PC-9 (cell line): ENCODE measurements around the gene CDCA5. TPM values are rescaled to one million over a fixed set of nuclear protein-coding genes. Genes with fewer than 3 reads are reported as not detected.
A peak's percentile ranks its signal among the peaks of the same experiment; 100 is the strongest.

Experiments
- BruUV-seq: library from RNA; stranded (reverse); fragments of 400-500 nt; replicated peaks from 2 replicates; lab custom pipeline; 2021; lab: Mats Ljungman, UMichigan
- CTCF ChIA-PET: fragments of 300-600 bp; sonication (Branson Sonifier 250); formaldehyde crosslinking; loops from one replicate; lab custom pipeline; 2022; ENCODE audit warnings: antibody characterized with exemption; lab: Charles Lee
- POLR2A ChIA-PET: fragments of 300-600 bp; sonication (Branson Sonifier 250); formaldehyde crosslinking; loops from one replicate; lab custom pipeline; 2022; ENCODE audit warnings: antibody characterized with exemption; ENCODE audit not compliant: unreplicated experiment; lab: Charles Lee
- DNase-seq, 2 experiments: peaks; one replicate each; pipeline versions ENCODE4 v3.0.0 to v3.0.0-alpha.2; 2015 to 2022; ENCODE audit warnings: mixed read lengths in 1 of 2
- H2AFZ ChIP-seq: fragments of 200-600 bp; sonication (generic); 2 replicates; pipeline ENCODE4 v1.8.1; 2017; ENCODE audit warnings: antibody characterized with exemption
- H3F3A ChIP-seq: fragments of 200-600 bp; sonication (generic); 2 replicates; pipeline ENCODE4 v1.8.1; 2017; ENCODE audit warnings: antibody characterized with exemption, mild to moderate bottlenecking, low read depth; ENCODE audit not compliant: insufficient read depth
- H3K27ac ChIP-seq: fragments of 200-600 bp; sonication (generic); 2 replicates; pipeline ENCODE4 v1.6.1; 2016; ENCODE audit warnings: mixed run types
- H3K27me3 ChIP-seq: fragments of 200-600 bp; sonication (generic); 2 replicates; pipeline ENCODE4 v1.6.1; 2016; ENCODE audit warnings: low read depth, mixed run types; ENCODE audit not compliant: insufficient read depth
- H3K36me3 ChIP-seq: fragments of 200-600 bp; sonication (generic); 2 replicates; pipeline ENCODE4 v1.6.1; 2016; ENCODE audit warnings: low read depth, mixed run types
- H3K4me1 ChIP-seq: fragments of 200-600 bp; sonication (generic); replicated peaks from 2 replicates; pipeline ENCODE4 v1.6.1; 2016; ENCODE audit warnings: mixed run types; ENCODE audit not compliant: insufficient read depth
- H3K4me2 ChIP-seq: fragments of 200-600 bp; sonication (generic); 2 replicates; pipeline ENCODE4 v1.6.1; 2017; ENCODE audit warnings: mixed run types
- H3K4me3 ChIP-seq: fragments of 200-600 bp; sonication (generic); 2 replicates; pipeline ENCODE4 v1.6.1; 2016; ENCODE audit warnings: mixed run types
- H3K79me2 ChIP-seq: fragments of 200-600 bp; sonication (generic); 2 replicates; pipeline ENCODE4 v1.6.1; 2017; ENCODE audit warnings: low read depth, mixed run types
- H3K9me2 ChIP-seq: fragments of 200-600 bp; sonication (generic); 2 replicates; pipeline ENCODE4 v1.8.1; 2017; ENCODE audit warnings: mild to moderate bottlenecking; ENCODE audit not compliant: insufficient read depth
- H3K9me3 ChIP-seq: fragments of 200-600 bp; sonication (generic); 2 replicates; pipeline ENCODE4 v1.8.1; 2016; ENCODE audit warnings: low read depth; ENCODE audit not compliant: insufficient read depth
- H4K20me1 ChIP-seq: fragments of 200-600 bp; sonication (generic); 2 replicates; pipeline ENCODE4 v1.8.1; 2017; ENCODE audit not compliant: insufficient read depth
- EZH2 ChIP-seq: fragments of 200-600 bp; sonication (generic); IDR thresholded peaks from 2 replicates; pipeline ENCODE4 v1.8.0; 2017; ENCODE audit warnings: antibody characterized with exemption, low read depth
- intact Hi-C: fragments of 100-400 bp; cut with micrococcal nuclease; formaldehyde crosslinking; loops from one replicate; pipeline ENCODE4 v1.10.0; 2022; ENCODE audit not compliant: unreplicated experiment
- total RNA-seq: library from RNA; stranded (reverse); gene quantifications from 2 replicates; pipeline ENCODE4 v1.2.3, GENCODE V29; 2021
- TF ChIP-seq, protein P1 (sequence below): fragments of 200-600 bp; sonication (generic); conservative IDR thresholded peaks from 2 replicates; pipeline ENCODE4 v1.6.1; 2017; ENCODE audit warnings: mixed run types, antibody characterized with exemption, mild to moderate bottlenecking, moderate library complexity

Gene CDCA5
- total RNA-seq, 1 experiment from 2014 or later = 86.4 TPM

DNA sequence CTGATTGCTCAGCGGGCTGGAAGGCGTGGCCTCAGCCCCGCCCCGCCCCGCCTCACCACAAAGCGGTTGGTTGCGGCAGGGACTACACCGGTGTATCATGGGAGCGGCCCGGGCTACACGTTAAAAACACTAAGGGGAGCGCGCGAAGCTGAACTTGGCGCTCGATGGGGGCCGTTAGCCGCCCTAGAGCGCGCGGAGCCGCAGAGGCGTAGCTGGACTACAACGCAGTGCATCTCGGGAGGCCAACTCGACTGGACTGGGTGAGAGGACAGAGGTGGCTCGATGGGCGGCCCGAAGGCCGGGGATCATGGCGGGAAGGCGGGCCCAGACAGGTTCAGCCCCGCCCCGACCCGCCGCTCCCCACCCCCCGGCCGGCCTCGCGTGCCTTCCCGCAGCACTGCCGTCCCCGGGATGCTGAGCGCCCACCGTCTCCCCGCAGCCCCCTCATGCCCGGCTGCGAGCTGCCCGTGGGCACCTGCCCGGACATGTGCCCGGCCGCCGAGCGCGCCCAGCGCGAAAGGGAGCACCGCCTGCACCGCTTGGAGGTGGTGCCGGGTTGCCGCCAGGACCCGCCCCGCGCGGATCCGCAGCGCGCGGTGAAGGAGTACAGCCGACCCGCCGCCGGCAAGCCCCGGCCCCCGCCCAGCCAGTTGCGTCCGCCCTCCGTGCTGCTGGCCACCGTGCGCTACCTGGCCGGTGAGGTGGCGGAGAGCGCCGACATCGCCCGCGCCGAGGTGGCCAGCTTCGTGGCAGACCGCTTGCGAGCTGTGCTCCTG lies 42.8 kb downstream of the CDCA5 start, which contains the start of gene SAC3D1:
Gene SAC3D1, plus strand, starts transcription at position 364 of the 776 bp plus-strand sequence. Its CDS starts 83 bp downstream, at position 447.
- Histone ChIP-seq H3K9me2 (no peaks in the 10 kb centered on the region), H3F3A (peaks cover 24% of the 10 kb centered on the region; the same call in 1 of the 2 replicates), H3K79me2 (peaks cover 23% of the 10 kb centered on the region), H3K27ac (peak within 1 kb of the TSS; percentile 67), H3K9me3 (no peaks in the 10 kb centered on the region), H2AFZ (peak within 1 kb of the TSS; percentile 82), H3K4me1 (peaks cover 25% of the 10 kb centered on the region), H3K4me2 (peak within 1 kb of the TSS; percentile 78), H3K36me3 (no peaks in the 10 kb centered on the region), H3K27me3 (no peaks in the 10 kb centered on the region), H3K4me3 (peak within 1 kb of the TSS; percentile 82), H4K20me1 (no peaks in the 10 kb centered on the region)
- DNase-seq = peak; percentile 94 to 95
- CTCF ChIA-PET = interaction anchor here (0.7 kb wide), 1 partner anchor 106 kb away, joined by 4 read pairs; no protein-coding TSS in a partner anchor
- intact Hi-C loops = loop anchor here (5.0 kb wide), 2 partner anchors 41 to 56 kb away; partner anchors contain the start of genes CDCA5, VPS51 and ZFPL1
- TF ChIP-seq, protein P1, sequence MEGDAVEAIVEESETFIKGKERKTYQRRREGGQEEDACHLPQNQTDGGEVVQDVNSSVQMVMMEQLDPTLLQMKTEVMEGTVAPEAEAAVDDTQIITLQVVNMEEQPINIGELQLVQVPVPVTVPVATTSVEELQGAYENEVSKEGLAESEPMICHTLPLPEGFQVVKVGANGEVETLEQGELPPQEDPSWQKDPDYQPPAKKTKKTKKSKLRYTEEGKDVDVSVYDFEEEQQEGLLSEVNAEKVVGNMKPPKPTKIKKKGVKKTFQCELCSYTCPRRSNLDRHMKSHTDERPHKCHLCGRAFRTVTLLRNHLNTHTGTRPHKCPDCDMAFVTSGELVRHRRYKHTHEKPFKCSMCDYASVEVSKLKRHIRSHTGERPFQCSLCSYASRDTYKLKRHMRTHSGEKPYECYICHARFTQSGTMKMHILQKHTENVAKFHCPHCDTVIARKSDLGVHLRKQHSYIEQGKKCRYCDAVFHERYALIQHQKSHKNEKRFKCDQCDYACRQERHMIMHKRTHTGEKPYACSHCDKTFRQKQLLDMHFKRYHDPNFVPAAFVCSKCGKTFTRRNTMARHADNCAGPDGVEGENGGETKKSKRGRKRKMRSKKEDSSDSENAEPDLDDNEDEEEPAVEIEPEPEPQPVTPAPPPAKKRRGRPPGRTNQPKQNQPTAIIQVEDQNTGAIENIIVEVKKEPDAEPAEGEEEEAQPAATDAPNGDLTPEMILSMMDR = no peak
- TF ChIP-seq EZH2 = no peak
- POLR2A ChIA-PET = interaction anchor here (0.6 to 0.7 kb wide), 5 partner anchors 41 to 381 kb away, joined by 3 to 5 read pairs (median 3); partner anchors contain the start of genes FAU, MAJIN, MRPL49 and NEAT1
- BruUV-seq = no TSS peak

DNA sequence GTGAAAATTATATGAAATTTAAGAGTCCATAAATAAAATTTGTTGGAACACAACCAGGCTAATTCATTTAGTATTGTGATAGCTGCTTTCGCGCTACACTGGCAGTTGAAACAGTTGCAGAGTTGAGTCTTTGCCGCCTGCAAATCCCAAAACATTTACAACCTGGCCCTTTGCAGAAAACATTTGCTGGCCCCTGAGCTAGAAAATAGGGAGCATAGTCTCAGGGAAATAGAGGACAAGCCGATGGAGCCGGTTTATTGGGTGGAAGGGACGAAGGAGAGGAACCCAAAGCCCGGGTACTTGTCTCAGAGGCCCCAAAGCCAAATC lies 43.4 kb downstream of the CDCA5 start:
- H4K20me1 ChIP-seq = no peaks in the 10 kb centered on the region
- H3K9me2 ChIP-seq = no peaks in the 10 kb centered on the region
- peaks cover 25% of the 10 kb centered on the region for H3K4me1 ChIP-seq
- BruUV-seq = TSS peak; percentile 55
- H3F3A ChIP-seq = peaks cover 24% of the 10 kb centered on the region; the same call in 1 of the 2 replicates
- intact Hi-C loops = loop anchor here (5.0 kb wide), 2 partner anchors 42 to 57 kb away; partner anchors contain the start of genes CDCA5, VPS51 and ZFPL1
- H3K27ac ChIP-seq = peak overlapping the region; percentile 67
- peak overlapping the region; percentile 78 for H3K4me2 ChIP-seq
- no peaks in the 10 kb centered on the region for H3K27me3 ChIP-seq
- peak overlapping the region; percentile 82 for H2AFZ ChIP-seq
- no peaks in the 10 kb centered on the region for H3K9me3 ChIP-seq
- peaks cover 23% of the 10 kb centered on the region for H3K79me2 ChIP-seq
- H3K36me3 ChIP-seq = no peaks in the 10 kb centered on the region
- ChIA-PET POLR2A (interaction anchor here (0.7 kb wide), 2 partner anchors 82 to 262 kb away, joined by 3 read pairs; partner anchors contain the start of genes FAU and MRPL49), CTCF (interaction anchor here (0.7 kb wide), 1 partner anchor 106 kb away, joined by 4 read pairs; no protein-coding TSS in a partner anchor)
- peak overlapping the region; percentile 82; the same call in 1 of the 2 replicates for H3K4me3 ChIP-seq
- DNase-seq = no peak
- TF ChIP-seq, protein P1 = no peak
- TF ChIP-seq EZH2 = no peak

DNA sequence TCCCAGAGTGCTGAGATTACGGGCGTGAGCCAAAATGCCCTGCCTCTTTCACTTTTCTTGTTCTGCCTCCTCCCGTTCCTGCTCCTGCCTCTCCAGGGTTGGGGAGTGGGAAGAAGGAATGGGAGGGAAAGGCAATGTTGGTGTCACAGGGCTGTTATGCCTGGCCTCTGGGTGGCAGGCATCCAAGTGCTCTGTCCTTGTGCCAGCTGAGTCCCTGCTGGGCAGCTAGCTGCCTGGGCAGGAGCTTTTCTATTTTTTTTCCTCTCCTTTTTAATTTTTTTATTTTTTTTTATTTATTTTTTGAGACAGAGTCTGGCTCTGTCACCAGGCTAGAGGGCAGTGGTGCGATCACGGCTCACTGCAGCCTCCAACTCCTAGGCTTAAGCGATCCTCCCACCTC lies 46.9 kb downstream of the CDCA5 start:
- intact Hi-C loops = no loop called here
- no peak for TF ChIP-seq EZH2
- TF ChIP-seq, protein P1 = no peak
- Histone ChIP-seq H4K20me1 (no peaks in the 10 kb centered on the region), H3F3A (peaks cover 20% of the 10 kb centered on the region; the same call in 1 of the 2 replicates), H3K27ac (no peak overlapping the region), H3K4me2 (no peak overlapping the region), H3K79me2 (peaks cover 3% of the 10 kb centered on the region), H2AFZ (no peak overlapping the region), H3K4me1 (peaks cover 9% of the 10 kb centered on the region), H3K9me2 (no peaks in the 10 kb centered on the region), H3K27me3 (no peaks in the 10 kb centered on the region), H3K4me3 (no peak overlapping the region), H3K36me3 (no peaks in the 10 kb centered on the region), H3K9me3 (no peaks in the 10 kb centered on the region)
- ChIA-PET POLR2A (interaction anchor here (0.6 kb wide), 1 partner anchor 870 kb away, joined by 4 read pairs; no protein-coding TSS in a partner anchor), CTCF (interaction anchor here (1.4 kb wide), 1 partner anchor 11 kb away, joined by 3 read pairs; no protein-coding TSS in a partner anchor)
- no TSS peak for BruUV-seq
- DNase-seq = peak in 1 of 2 experiments; percentile 28
